HG03354 (cell line): ENCODE data around the gene CEP164.

ENCODE experiments used
- ATAC-seq: cut with Tn5 transposase; IDR thresholded peaks from one replicate; pipeline ENCODE4 v1.9.1; 2021; ENCODE audit warnings: mild to moderate bottlenecking; ENCODE audit not compliant: unreplicated experiment, poor library complexity, severe bottlenecking

Gene CEP164

GRCh38 chr11:117434481-117434880 is 106.8 kb downstream of the CEP164 start:
- ATAC-seq, result no peak

DNA sequence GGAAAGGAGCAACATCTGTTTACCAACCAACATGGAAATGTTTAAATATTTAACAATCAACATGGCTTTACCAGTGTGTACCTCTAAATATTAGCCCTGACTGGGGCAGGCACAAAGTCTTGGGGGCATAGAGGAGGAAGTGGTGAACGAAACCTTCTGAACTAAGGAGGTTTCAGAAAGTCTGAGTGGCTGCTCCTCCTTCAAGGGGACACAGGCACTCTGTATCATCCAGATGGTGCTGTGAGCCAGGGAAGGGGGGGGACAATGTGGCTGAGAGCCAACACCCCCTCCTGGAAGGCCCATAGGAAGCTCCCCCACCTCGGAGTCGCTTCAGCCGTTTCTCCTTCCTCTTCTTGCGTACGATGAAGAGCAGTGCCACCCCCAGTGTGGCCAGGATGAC is 107.7 kb downstream of the CEP164 start:
- ATAC-seq, result no peak

- no peak for ATAC-seq
Observed at GRCh38 chr11:117437041-117437790, 109.6 kb downstream of the CEP164 start.

GRCh38 chr11:117437791-117438130 is 110.1 kb downstream of the CEP164 start:
- no peak for ATAC-seq

GRCh38 chr11:117438371-117439000 is 110.8 kb downstream of the CEP164 start:
- no peak for ATAC-seq

DNA sequence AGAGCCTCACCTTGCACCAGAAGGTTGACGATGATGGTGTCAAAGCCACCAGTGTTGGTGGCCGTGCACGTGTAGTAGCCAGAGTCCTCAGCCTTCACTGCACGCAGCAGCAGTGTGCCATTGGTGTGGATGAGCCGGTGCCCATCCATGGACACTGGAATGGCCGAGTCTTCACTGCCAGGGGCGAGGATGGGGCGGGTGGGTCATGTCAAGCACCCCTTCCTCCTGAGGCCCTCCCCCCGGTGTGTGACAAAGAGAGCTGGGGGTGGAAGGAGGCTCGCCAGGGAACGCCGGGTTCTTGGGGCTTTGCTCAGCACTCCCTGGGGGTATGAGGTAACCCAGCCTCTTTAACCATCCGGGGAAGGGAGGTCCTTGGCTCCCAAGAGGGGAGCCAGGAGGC is 111.6 kb downstream of the CEP164 start:
- ATAC-seq, result no peak

DNA sequence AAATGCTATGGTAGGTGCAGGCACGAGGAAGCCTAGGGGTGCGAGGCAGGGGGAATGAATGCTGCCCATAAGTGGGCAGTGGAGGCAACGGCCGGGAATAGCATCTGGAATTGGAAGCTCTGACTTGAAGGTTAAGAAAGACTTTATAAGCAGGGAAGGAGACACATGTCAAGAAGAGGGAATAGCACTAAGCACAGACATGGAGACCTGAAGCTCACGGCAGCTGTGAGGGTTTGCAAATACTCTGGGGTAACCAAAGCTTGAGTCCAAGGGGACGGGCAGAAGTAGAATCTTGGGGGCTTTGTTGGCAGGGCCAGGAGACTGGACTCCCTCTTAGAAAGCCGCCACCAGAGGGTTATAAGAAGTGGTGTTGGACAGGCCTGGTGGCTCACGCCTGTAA is 112.6 kb downstream of the CEP164 start:
- ATAC-seq, result no peak

DNA sequence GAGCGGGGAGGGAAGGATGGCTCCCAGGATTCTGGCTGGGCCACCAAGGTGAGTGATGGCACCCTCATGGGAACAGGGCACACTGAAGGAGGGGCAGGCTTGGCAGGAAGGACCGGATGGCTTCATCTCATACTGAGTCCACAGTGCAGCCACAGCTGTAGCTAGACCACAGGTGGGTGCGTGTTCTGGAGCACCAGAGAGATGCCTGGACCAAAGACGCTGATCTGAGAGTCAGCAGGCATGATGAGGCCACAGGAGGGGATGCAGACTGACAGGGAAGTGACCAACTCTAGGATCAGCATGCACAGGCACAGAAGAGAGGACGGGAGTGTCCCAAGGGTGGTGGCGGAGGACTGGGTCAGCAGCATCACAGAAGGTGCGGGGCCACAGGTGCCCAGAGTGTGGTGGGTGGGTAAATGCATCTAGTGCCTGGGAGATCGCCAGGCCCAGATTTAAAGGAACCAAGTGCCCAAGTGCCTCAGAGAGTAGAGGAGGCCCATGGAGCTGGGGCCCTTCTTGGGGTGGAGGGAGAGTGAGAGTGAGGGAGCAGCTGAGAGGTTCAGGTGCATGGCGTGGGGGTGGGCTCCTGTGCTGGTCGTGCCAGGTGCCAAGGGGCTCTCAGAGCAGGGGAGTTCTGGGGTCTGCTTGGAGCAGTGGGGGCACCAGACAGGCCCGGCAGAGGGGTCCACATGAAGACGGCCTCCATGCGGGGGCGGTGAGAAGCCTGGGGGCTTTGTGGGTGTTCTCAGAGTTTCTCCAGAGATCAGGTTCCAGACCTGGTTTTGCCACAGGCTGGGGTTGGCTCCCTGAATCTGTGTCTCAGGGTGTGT is 113.7 kb downstream of the CEP164 start:
- no peak for ATAC-seq

GRCh38 chr11:117442049-117442868 is 114.6 kb downstream of the CEP164 start:
- no peak for ATAC-seq

GRCh38 chr11:117442869-117443239 is 115.2 kb downstream of the CEP164 start:
- ATAC-seq, result no peak

- no peak for ATAC-seq
Observed at GRCh38 chr11:117443266-117444186, 115.9 kb downstream of the CEP164 start.

GRCh38 chr11:117444256-117444655 is 116.6 kb downstream of the CEP164 start:
- ATAC-seq, result no peak

DNA sequence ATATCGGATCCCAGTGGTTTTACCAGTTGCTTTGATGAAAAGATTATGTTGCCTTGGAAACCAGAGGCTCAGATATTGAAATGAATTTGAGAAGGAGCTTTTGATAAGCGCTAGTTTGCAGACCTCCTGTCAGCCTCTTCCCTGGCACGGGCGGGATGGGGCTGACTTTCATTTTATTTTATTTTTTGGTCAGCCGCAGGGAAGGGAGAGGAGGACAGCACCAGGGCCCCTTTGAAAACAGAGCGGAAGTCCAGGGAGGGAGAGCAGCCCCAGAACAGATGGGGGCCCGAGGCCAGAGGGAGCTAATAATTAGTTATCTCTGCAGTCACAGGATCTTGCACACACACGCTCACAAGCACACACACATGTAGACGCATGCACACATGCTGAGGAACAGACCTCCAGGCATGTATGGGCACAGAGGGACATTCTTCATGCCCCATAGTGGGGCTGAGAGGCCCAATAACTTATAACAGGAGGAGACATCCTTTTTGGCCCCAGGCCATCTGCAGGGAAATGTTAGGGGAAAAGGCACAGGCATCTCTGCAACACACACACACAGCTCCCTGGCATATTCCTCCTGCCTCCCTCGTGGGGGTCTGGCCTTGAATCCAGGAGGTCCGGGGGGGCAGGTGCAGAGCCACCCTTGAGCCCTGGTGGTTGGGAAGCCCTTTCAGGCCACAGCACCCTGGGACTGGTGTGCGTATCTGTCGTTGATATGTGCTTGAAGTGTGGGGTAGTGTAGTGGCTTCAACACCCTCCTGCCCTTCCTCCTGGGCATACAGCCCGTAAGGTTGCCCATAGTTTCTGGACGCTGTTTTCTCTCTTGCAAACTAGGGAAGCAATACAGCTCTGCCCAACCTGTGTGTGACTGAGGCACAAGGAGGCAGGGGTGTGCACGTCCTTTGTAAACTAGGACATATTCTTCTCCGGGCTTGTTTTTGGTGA is 117.3 kb downstream of the CEP164 start:
- no peak for ATAC-seq

DNA sequence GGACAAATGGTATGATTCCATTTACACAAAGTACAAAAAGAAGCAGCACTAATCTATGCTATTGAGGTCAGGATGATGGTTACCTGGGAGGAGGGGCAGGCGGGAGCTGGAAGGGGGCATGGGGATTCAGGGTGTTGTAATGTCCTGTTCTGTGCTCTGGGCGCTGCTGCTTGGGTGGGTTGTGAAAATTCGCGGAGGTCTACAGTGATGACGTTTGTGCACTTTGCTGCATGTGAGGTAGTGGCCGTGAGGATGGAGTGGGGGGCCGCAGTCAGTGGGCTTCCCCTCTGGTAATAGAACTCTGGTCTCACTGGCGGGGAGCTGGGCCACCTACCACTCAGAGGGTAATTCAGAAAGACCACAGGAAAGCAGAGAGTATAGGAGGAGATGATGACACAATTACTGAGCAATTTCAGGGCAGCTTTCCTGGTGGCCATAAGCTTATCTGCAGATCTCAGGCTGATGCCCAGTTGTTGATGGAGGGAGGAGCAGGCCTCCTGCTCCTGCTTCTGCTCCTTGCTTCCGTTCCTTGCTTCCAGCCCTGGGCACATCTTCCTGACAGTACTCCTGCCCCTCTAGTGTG is 121.5 kb downstream of the CEP164 start:
- ATAC-seq, result no peak

DNA sequence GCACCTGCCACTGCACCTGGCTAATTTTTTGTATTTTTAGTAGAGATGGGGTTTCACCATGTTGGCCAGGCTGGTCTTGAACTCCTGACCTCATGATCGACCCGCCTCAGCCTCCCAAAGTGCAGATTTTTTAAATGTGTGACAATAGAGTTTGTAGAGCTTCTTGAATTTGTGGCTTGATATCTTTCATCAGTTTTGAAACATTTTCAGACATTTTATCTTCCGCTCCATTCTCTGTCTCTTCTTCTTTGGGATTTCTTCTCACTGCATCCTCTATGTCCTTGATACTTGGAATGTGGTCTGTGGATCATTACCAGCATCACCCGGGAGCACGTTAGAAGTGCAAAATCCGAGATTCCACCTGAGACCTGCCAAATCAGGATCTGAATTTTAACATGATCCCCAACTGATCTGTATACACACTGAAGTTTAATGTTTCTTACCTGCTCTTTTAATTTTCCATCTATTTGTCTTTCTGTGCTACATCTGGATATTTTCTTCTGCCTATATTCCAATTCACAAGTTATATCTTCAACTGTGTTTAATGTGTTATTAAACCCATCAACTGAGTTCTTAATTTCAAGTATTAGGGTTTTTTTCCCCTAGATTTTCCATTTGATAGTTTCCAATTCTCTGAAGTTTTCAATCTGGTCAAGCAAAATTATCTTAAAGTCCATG is 126.4 kb downstream of the CEP164 start:
- ATAC-seq, result no peak

GRCh38 chr11:117454564-117454917 is 126.9 kb downstream of the CEP164 start:
- ATAC-seq, result no peak

DNA sequence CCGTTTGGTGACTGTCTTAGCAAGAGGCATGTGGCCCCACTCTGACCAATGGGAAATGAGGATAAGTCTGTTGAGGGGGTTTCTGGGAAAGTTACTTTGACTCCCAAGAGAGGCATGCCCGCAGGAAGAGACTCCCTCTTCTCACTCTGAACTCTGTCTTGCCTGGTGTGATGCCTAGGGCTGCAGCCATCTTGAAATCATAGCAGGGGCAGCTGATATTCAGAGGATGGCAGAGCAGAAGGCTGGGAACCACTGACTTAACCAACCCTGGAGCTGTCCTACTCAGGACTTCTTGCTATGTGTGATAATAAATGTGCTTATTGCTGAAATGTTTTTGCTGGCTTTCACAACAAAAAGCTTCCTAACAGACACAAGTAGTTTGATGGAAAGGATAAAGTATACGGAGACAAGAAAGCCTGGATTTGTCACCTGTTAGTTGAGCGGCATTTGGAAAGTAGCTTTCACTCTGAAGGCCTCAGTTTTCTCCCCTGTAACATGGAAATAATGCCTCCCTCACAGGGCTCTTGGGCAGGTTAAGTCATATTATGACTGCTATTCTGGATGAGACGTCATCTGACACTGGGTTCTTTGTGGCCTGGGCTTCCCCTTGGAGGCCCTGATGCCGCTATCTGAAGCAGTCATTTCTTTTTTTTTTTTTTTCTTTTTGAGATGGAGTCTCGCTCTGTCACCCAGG is 128.5 kb downstream of the CEP164 start:
- ATAC-seq, result peak; percentile 70
